GM12878 (cell line): ENCODE measurements around the gene PDS5A. TPM values are rescaled to one million over a fixed set of nuclear protein-coding genes. Genes with fewer than 3 reads are reported as not detected.

ENCODE experiments used
- ATAC-seq: fragments of 200-7000 bp; cut with Tn5 transposase; 3 replicates; pipeline ENCODE4 v1.9.1; 2020; ENCODE audit warnings: mild to moderate bottlenecking, moderate library complexity
- BruUV-seq: library from RNA; stranded (reverse); fragments of 400-500 nt; replicated peaks from 2 replicates; lab custom pipeline; 2021; lab: Mats Ljungman, UMichigan
- CTCF ChIA-PET: fragments of 300-600 bp; sonication (Branson Sonifier 250); formaldehyde crosslinking; extraction: SDS; loops from one replicate; lab custom pipeline; 2021; ENCODE audit warnings: inconsistent platforms; lab: Yijun Ruan, JAX
- POLR2A ChIA-PET: fragments of 350-600 bp; formaldehyde crosslinking; extraction: SDS; loops from one replicate; lab custom pipeline; 2021; ENCODE audit warnings: inconsistent platforms; lab: Charles Lee
- RAD21 ChIA-PET: fragments of 300-600 bp; sonication (Branson Sonifier 250); formaldehyde crosslinking; loops from one replicate; lab custom pipeline; 2023; ENCODE audit warnings: antibody characterized with exemption; ENCODE audit not compliant: unreplicated experiment; lab: Charles Lee
- SMC1A ChIA-PET: fragments of 300-600 bp; sonication (Branson Sonifier 250); formaldehyde crosslinking; loops from one replicate; lab custom pipeline; 2023; ENCODE audit not compliant: unreplicated experiment, uncharacterized antibody; lab: Charles Lee
- DNase-seq: peaks from one replicate; pipeline ENCODE4 v3.0.0-alpha.2; 2011; ENCODE audit warnings: low read depth, low spot score
- FAIRE-seq: peaks from 3 replicates; lab custom pipeline; 2011; peaks lifted over from hg19 to GRCh38; lab: Jason Lieb, UNC
- H2AFZ ChIP-seq: 2 replicates; pipeline ENCODE4 v1.6.0; 2011; ENCODE audit warnings: low read depth, low read length, control low read depth; ENCODE audit not compliant: control insufficient read depth
- H3K27ac ChIP-seq: 2 replicates; pipeline ENCODE4 v1.5.1; 2011; ENCODE audit warnings: control low read depth; ENCODE audit not compliant: control insufficient read depth, insufficient read depth
- H3K27me3 ChIP-seq, 2 experiments: replicated peaks in 1 of 2; 2 replicates each; pipeline versions ENCODE4 v1.6.0 to v1.6.1; 2011; ENCODE audit warnings: low read length in 1 of 2; ENCODE audit not compliant: control insufficient read depth in 2 of 2, insufficient read depth in 2 of 2
- H3K36me3 ChIP-seq, 2 experiments: 2 replicates each; pipeline ENCODE4 v1.5.1; 2011; ENCODE audit warnings: low read length in 1 of 2; ENCODE audit not compliant: control insufficient read depth in 2 of 2, insufficient read depth in 2 of 2
- H3K4me1 ChIP-seq: 2 replicates; pipeline ENCODE4 v1.6.1; 2011; ENCODE audit warnings: mild to moderate bottlenecking, low read length, moderate library complexity, mixed read lengths; ENCODE audit not compliant: control insufficient read depth, insufficient read depth
- H3K4me2 ChIP-seq: 2 replicates; pipeline ENCODE4 v1.6.0; 2011; ENCODE audit warnings: control low read depth; ENCODE audit not compliant: control insufficient read depth, insufficient read depth
- H3K4me3 ChIP-seq: fragments of 200-600 bp; sonication (generic); 2 replicates; pipeline ENCODE4 v1.5.1; 2016
- H3K79me2 ChIP-seq: 2 replicates; pipeline ENCODE4 v1.6.0; 2011; ENCODE audit warnings: low read length; ENCODE audit not compliant: control insufficient read depth, insufficient read depth
- H3K9ac ChIP-seq: 2 replicates; pipeline ENCODE4 v1.8.0; 2011; ENCODE audit warnings: low read length, control low read depth, mixed read lengths; ENCODE audit not compliant: control insufficient read depth, insufficient read depth
- H3K9me3 ChIP-seq: replicated peaks from 3 replicates; pipeline ENCODE4 v1.5.1; 2011; ENCODE audit warnings: mild to moderate bottlenecking, low read length; ENCODE audit not compliant: control insufficient read depth, insufficient read depth
- H4K20me1 ChIP-seq: 2 replicates; pipeline ENCODE4 v1.6.0; 2011; ENCODE audit not compliant: control insufficient read depth, insufficient read depth
- ATF7 ChIP-seq: fragments of 450-650 bp; IDR thresholded peaks from 2 replicates; pipeline ENCODE4 v1.6.1; 2016; ENCODE audit warnings: low read depth, mild to moderate bottlenecking
- HCFC1 ChIP-seq: fragments of 150-350 bp; IDR thresholded peaks from 2 replicates; pipeline ENCODE4 v1.6.1; 2014; ENCODE audit warnings: low read length
- KAT2A ChIP-seq: conservative IDR thresholded peaks from 2 replicates; pipeline ENCODE4 v1.6.1; 2011; ENCODE audit warnings: low read depth, low read length; ENCODE audit not compliant: control insufficient read depth
- MEF2B ChIP-seq: fragments of 450-650 bp; IDR thresholded peaks from 2 replicates; pipeline ENCODE4 v1.6.1; 2018; ENCODE audit warnings: mild to moderate bottlenecking, moderate library complexity; ENCODE audit not compliant: partially characterized antibody, poor library complexity, severe bottlenecking
- NBN ChIP-seq: fragments of 450-650 bp; IDR thresholded peaks from 2 replicates; pipeline ENCODE4 v1.6.1; 2016
- NR2F1 ChIP-seq: fragments of 450-650 bp; conservative IDR thresholded peaks from 2 replicates; pipeline ENCODE4 v1.6.1; 2017; ENCODE audit warnings: mild to moderate bottlenecking
- RB1 ChIP-seq: fragments of 450-650 bp; formaldehyde crosslinking; IDR thresholded peaks from 2 replicates; pipeline ENCODE4 v1.6.1; 2017; ENCODE audit warnings: mild to moderate bottlenecking, borderline replicate concordance
- SP1 ChIP-seq: IDR thresholded peaks from one replicate; pipeline ENCODE4 v1.6.1; 2011; ENCODE audit warnings: low read depth, low read length
- TAF1 ChIP-seq: IDR thresholded peaks from 2 replicates; pipeline ENCODE4 v1.6.1; 2011; ENCODE audit warnings: mild to moderate bottlenecking, low read depth, low read length, borderline replicate concordance
- ZZZ3 ChIP-seq: IDR thresholded peaks from 2 replicates; pipeline ENCODE4 v1.6.1; 2011; ENCODE audit warnings: low read depth; ENCODE audit not compliant: control insufficient read depth, insufficient read length
- WGBS: methylation state at CpG from one replicate; pipeline ENCODE4 v1.1.6; 2016; ENCODE audit warnings: low lambda C conversion rate; ENCODE audit not compliant: insufficient replicate concordance, insufficient coverage; ENCODE audit errors: missing lambda C conversion rate; 5-methylcytosine and 5-hydroxymethylcytosine counted together
- in situ Hi-C: fragments of 300-500 bp; cut with MboI; formaldehyde crosslinking; loops from 9 replicates; pipeline ENCODE4 v1.14.3; 2018; ENCODE audit warnings: mixed read lengths
- intact Hi-C: fragments of 100-400 bp; cut with micrococcal nuclease; formaldehyde crosslinking; loops from one replicate; pipeline ENCODE4 v1.14.2; 2022; ENCODE audit not compliant: unreplicated experiment
- polyA plus RNA-seq, 11 experiments: library from polyadenylated mRNA; depleted of rRNA in 4 of 11; unstranded in 6 of 11; stranded (reverse) in 5 of 11; fragments of >200 nt; fragmentation: Nextera tagmentation in 4 of 11; fragmentation: Illumina TruSeq in 1 of 11; extraction: Ambion mirVana in 4 of 11; extraction: Trizol in 1 of 11; gene quantifications; 1 replicate in 1 of 11; 2 replicates in 10 of 11; pipeline versions ENCODE4 v1.2.1 to v1.2.3, GENCODE V29; 2011 to 2016; ENCODE audit warnings: inconsistent platforms in 2 of 11, missing spikeins in 2 of 11, low read depth in 1 of 11
- total RNA-seq, 4 experiments: library from RNA; depleted of rRNA in 3 of 4; stranded (reverse); fragments of >200 nt in 3 of 4; fragmentation: Illumina TruSeq in 1 of 4; extraction: Trizol in 1 of 4; gene quantifications; 2 replicates each; pipeline versions ENCODE4 v1.2.1 to v1.2.3, GENCODE V29; 2013 to 2021
- TF ChIP-seq, protein P1 (sequence below): IDR thresholded peaks from 2 replicates; pipeline ENCODE4 v1.6.1; 2011; ENCODE audit warnings: borderline replicate concordance, low read depth, mild to moderate bottlenecking, moderate library complexity, low read length; ENCODE audit not compliant: insufficient read depth, poor library complexity, severe bottlenecking

Gene PDS5A
- total and polyA plus RNA-seq, 10 of the 15 experiments (the other 5 are each of a cell fraction or from before 2014, with no cell fraction given) = 13.7 to 69.7 (median 52.3) TPM

DNA sequence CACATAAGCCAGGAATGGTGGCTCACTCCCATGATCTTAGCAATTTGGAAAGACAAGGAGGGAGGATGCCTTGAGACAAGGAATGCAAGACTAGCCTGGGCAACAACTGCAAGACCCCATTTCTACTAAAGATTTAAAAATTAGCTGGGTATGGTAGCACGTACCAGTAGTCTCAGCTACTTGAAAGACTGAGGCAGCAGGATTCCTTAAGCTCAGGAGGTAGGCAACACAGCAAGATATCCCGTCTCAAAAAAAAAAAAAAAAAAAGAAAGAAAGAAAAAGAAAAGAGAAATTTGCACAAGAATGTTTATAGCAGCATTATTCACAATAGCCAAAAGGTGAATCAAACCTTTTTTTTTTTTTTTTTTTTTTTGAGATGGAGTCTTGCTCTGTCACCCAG lies 29.7 kb downstream of the PDS5A start:
- ChIA-PET SMC1A (interaction anchor here (0.6 to 6.7 kb wide), 7 partner anchors 11 to 83 kb away, joined by 3 to 51 read pairs (median 6); no protein-coding TSS in a partner anchor), POLR2A (interaction anchor here (0.6 to 1.5 kb wide), 6 partner anchors 9 to 217 kb away, joined by 3 to 7 read pairs (median 6); no protein-coding TSS in a partner anchor), RAD21 (interaction anchor here (0.6 to 3.3 kb wide), 3 partner anchors 11 to 332 kb away, joined by 3 to 9 read pairs (median 3); no protein-coding TSS in a partner anchor), CTCF (interaction anchor here (1.0 to 1.4 kb wide), 2 partner anchors 9 to 281 kb away, joined by 3 to 6 read pairs; no protein-coding TSS in a partner anchor)
- Histone ChIP-seq H3K4me2 (0 out of 2 replicates have a peak overlapping the region, but pooled peaks have one; percentile 72), H3K27me3 (no peaks in the 10 kb centered on the region), H3K27ac (no peak overlapping the region), H3K4me3 (no peak overlapping the region), H2AFZ (no peak overlapping the region), H3K4me1 (peaks cover 36% of the 10 kb centered on the region), H3K79me2 (peaks cover 80% of the 10 kb centered on the region), H3K9me3 (no peaks in the 10 kb centered on the region), H4K20me1 (no peaks in the 10 kb centered on the region; the same call in 1 of the 2 replicates), H3K36me3 (no peaks in the 10 kb centered on the region; a peak in 1 of 4 replicates)
- no peak for ATAC-seq
- WGBS = 100% methylated on average over 1 of the region's 2 CpGs
- in situ Hi-C loops = no loop called here
- intact Hi-C loops = no loop called here
- BruUV-seq = no TSS peak
- FAIRE-seq = no peak
- no peak for DNase-seq
- no peak for TF ChIP-seq SP1
- peak; percentile 0 for TF ChIP-seq MEF2B
- TF ChIP-seq, all 136 proteins: peak for 1
- H3K9ac ChIP-seq = no peak overlapping the region

DNA sequence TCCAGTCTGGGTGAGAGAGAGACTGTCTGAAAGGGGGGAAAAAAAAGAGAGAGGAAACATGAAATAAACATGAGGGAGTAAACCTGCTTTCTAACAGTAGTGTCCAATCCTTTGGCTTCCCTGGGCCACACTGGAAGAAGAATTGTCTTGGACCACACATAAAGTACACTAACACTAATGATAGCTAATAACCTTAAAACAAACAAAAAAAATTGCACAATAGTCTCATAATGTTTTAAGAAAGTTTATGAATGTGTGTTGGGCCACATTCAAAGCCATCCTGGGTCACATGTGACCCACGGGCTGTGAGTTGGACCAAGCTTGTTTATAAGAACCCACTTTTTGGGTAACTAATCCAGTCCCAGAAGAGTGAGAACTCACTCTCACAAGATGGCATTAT lies 30.3 kb downstream of the PDS5A start:
- Histone ChIP-seq H3K9ac (no peak overlapping the region), H3K27me3 (no peaks in the 10 kb centered on the region), H3K79me2 (peaks cover 80% of the 10 kb centered on the region), H3K4me3 (no peak overlapping the region), H3K27ac (peak overlapping the region; percentile 77), H2AFZ (no peak overlapping the region), H3K4me2 (peak overlapping the region; percentile 72; the same call in 1 of the 2 replicates), H3K36me3 (no peaks in the 10 kb centered on the region; a peak in 1 of 4 replicates), H4K20me1 (no peaks in the 10 kb centered on the region; the same call in 1 of the 2 replicates), H3K4me1 (peaks cover 41% of the 10 kb centered on the region), H3K9me3 (no peaks in the 10 kb centered on the region)
- in situ Hi-C loops = no loop called here
- ATAC-seq (no peak), FAIRE-seq (no peak), DNase-seq (no peak)
- SMC1A ChIA-PET = interaction anchor here (1.3 to 6.7 kb wide), 6 partner anchors 11 to 30 kb away, joined by 3 to 51 read pairs (median 8); no protein-coding TSS in a partner anchor
- WGBS = 0% methylated on average over 1 of the region's 1 CpG
- POLR2A ChIA-PET = interaction anchor here (0.6 to 1.5 kb wide), 7 partner anchors 8 to 329 kb away, joined by 3 to 7 read pairs (median 5); no protein-coding TSS in a partner anchor
- CTCF ChIA-PET = interaction anchor here (0.6 to 1.9 kb wide), 6 partner anchors 8 to 285 kb away, joined by 3 to 9 read pairs (median 4); no protein-coding TSS in a partner anchor
- intact Hi-C loops = no loop called here
- BruUV-seq = no TSS peak
- TF ChIP-seq HCFC1 = no peak
- TF ChIP-seq KAT2A = no peak
- TF ChIP-seq, protein P1, sequence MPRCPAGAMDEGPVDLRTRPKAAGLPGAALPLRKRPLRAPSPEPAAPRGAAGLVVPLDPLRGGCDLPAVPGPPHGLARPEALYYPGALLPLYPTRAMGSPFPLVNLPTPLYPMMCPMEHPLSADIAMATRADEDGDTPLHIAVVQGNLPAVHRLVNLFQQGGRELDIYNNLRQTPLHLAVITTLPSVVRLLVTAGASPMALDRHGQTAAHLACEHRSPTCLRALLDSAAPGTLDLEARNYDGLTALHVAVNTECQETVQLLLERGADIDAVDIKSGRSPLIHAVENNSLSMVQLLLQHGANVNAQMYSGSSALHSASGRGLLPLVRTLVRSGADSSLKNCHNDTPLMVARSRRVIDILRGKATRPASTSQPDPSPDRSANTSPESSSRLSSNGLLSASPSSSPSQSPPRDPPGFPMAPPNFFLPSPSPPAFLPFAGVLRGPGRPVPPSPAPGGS = no peak
- no peak for TF ChIP-seq NBN
- TF ChIP-seq NR2F1 = no peak
- TF ChIP-seq TAF1 = no peak
- no peak for TF ChIP-seq RB1
- TF ChIP-seq ATF7 = no peak
- TF ChIP-seq ZZZ3 = no peak
- RAD21 ChIA-PET = interaction anchor here (0.7 to 3.3 kb wide), 5 partner anchors 10 to 21 kb away, joined by 3 to 9 read pairs (median 5); no protein-coding TSS in a partner anchor
